ENCODE measurements around the gene CREBBP.
"Not testable (repeated sequence)": the region's sequence is repeated elsewhere in the genome, so short reads cannot be mapped to it uniquely, and the experiment has no call there.

Gene CREBBP

GRCh38 chr16:3912897-3913296 lies 32.4 kb upstream of the CREBBP start:
- TF ChIP-seq, protein P1, sequence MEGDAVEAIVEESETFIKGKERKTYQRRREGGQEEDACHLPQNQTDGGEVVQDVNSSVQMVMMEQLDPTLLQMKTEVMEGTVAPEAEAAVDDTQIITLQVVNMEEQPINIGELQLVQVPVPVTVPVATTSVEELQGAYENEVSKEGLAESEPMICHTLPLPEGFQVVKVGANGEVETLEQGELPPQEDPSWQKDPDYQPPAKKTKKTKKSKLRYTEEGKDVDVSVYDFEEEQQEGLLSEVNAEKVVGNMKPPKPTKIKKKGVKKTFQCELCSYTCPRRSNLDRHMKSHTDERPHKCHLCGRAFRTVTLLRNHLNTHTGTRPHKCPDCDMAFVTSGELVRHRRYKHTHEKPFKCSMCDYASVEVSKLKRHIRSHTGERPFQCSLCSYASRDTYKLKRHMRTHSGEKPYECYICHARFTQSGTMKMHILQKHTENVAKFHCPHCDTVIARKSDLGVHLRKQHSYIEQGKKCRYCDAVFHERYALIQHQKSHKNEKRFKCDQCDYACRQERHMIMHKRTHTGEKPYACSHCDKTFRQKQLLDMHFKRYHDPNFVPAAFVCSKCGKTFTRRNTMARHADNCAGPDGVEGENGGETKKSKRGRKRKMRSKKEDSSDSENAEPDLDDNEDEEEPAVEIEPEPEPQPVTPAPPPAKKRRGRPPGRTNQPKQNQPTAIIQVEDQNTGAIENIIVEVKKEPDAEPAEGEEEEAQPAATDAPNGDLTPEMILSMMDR (IDR thresholded peaks at IDR 0.05; ENCODE audit: low read depth, low read length) = no peak
- no peak overlapping the region for H3K4me3 ChIP-seq (replicated peaks in 1 of 2; ENCODE audit: low read depth in 2 of 2, low read length in 2 of 2)
- DNase-seq (ENCODE audit: low read depth in 2 of 2) = no peak

- TF ChIP-seq, protein P1 (IDR thresholded peaks at IDR 0.05; ENCODE audit: low read depth, low read length) = no peak
- no peak for DNase-seq (ENCODE audit: low read depth in 2 of 2)
- H3K4me3 ChIP-seq (replicated peaks in 1 of 2; ENCODE audit: low read depth in 2 of 2, low read length in 2 of 2) = no peak overlapping the region
Measured at GRCh38 chr16:3912373-3912772, 31.9 kb upstream of the CREBBP start.

GRCh38 chr16:3911741-3912140 lies 31.2 kb upstream of the CREBBP start:
- not testable (repeated sequence) for DNase-seq (ENCODE audit: low read depth in 2 of 2); H3K4me3 ChIP-seq (replicated peaks in 1 of 2; ENCODE audit: low read depth in 2 of 2, low read length in 2 of 2)

DNA sequence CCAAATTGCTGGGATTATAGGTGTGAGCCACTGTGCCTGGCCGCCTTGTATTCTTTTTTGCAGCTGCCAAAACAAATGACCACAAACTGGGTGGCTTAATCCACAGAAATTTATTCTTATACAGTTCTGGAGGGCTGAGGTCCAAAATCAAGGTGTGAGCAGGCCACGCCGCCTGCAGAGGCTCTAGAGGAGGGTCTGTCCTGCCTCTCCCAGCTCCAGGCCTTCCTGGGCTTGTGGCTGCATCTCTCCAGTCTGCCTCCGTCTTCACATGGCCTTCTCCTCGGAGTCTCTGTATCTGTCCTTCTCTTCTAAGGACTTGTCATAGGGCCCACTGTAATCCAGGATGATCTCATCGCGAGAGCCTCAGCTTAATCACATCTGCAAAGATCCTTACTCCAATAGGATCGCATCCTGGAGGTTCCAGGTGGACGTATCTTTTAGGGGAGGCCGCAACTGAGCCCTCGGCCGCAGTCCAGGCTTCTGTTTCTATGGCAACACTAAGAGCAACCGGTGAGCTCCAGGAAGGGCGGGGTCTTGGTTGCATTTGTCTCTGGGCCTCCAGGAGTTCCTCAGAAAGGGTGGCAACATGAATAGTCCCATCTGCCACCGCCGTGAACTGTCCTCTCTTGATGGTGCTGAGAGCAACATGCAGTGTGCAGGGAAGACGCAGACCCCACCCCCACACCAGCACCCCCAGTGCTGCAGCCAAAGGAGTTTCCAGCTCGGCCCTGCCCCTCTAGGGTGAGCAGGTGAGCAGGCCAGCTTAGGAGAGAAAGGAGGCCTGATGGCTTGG lies 29.5 kb upstream of the CREBBP start:
- H3K4me3 ChIP-seq (replicated peaks in 1 of 2; ENCODE audit: low read depth in 2 of 2, low read length in 2 of 2) = no peak overlapping the region
- TF ChIP-seq, protein P1 (IDR thresholded peaks at IDR 0.05; ENCODE audit: low read depth, low read length) = no peak
- DNase-seq (ENCODE audit: low read depth in 2 of 2) = no peak

- no peak overlapping the region for H3K4me3 ChIP-seq (replicated peaks in 1 of 2; ENCODE audit: low read depth in 2 of 2, low read length in 2 of 2)
- TF ChIP-seq, protein P1 (IDR thresholded peaks at IDR 0.05; ENCODE audit: low read depth, low read length) = no peak
- no peak for DNase-seq (ENCODE audit: low read depth in 2 of 2)
Measured at GRCh38 chr16:3908951-3909437, 28.5 kb upstream of the CREBBP start.

GRCh38 chr16:3907586-3907985 lies 27.1 kb upstream of the CREBBP start:
- H3K4me3 ChIP-seq (replicated peaks in 1 of 2; ENCODE audit: low read depth in 2 of 2, low read length in 2 of 2) = no peak overlapping the region
- TF ChIP-seq, protein P1 (IDR thresholded peaks at IDR 0.05; ENCODE audit: low read depth, low read length) = no peak

DNA sequence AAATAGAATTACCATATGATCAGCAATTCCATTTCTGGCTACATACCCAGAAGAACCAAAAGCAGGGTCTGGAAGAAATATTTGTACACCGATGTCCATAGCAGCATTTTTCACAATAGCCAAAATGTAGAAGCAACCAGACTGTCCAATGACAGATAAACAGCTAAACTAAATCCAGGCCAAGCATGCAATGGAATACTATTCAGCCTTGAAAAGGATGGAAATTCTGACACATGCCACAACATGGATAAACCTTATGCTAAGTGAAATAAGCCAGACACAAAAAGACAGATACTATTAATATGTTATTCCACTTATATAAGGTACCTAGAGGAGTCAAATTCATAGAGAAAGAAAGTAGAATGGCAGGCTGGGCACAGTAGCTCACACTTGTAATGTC lies 25.9 kb upstream of the CREBBP start:
- no peak for DNase-seq (ENCODE audit: low read depth in 2 of 2)
- H3K4me3 ChIP-seq (replicated peaks in 1 of 2; ENCODE audit: low read depth in 2 of 2, low read length in 2 of 2) = no peak overlapping the region
- TF ChIP-seq, protein P1 (IDR thresholded peaks at IDR 0.05; ENCODE audit: low read depth, low read length) = no peak

More at GRCh38 chr16:3907586-3907985, 27.1 kb upstream of the CREBBP start:
- no peak for DNase-seq (ENCODE audit: low read depth in 2 of 2)

Data from cardiac fibroblast (primary cell).